ENCODE data around the gene ATG3.

DNA sequence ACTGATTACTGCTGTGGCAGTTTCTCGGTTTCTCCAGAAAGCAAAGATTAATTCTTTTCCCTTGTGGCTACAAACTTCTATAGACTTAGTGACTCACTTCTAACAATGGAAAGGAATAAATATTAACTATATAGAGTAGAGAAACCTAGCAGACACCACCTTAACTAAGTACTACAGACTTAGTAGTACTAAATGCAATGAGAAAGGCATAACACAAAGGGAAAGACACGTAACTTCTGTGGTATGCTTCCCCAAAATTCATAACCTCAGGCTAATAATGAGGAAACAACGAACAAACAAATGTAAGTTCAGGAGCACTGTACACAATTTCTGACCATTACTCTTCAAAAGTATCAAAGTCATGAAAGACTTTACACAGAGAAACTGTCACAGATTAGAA is 31.2 kb downstream of the ATG3 start:
- TF ChIP-seq, protein P1, sequence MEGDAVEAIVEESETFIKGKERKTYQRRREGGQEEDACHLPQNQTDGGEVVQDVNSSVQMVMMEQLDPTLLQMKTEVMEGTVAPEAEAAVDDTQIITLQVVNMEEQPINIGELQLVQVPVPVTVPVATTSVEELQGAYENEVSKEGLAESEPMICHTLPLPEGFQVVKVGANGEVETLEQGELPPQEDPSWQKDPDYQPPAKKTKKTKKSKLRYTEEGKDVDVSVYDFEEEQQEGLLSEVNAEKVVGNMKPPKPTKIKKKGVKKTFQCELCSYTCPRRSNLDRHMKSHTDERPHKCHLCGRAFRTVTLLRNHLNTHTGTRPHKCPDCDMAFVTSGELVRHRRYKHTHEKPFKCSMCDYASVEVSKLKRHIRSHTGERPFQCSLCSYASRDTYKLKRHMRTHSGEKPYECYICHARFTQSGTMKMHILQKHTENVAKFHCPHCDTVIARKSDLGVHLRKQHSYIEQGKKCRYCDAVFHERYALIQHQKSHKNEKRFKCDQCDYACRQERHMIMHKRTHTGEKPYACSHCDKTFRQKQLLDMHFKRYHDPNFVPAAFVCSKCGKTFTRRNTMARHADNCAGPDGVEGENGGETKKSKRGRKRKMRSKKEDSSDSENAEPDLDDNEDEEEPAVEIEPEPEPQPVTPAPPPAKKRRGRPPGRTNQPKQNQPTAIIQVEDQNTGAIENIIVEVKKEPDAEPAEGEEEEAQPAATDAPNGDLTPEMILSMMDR (tag by site-specific recombination; IDR thresholded peaks at IDR 0.05) = no peak
- TF ChIP-seq SETDB1 (IDR thresholded peaks at IDR 0.05; ENCODE audit: insufficient read length, low read length) = no peak
- TF ChIP-seq, protein P2, sequence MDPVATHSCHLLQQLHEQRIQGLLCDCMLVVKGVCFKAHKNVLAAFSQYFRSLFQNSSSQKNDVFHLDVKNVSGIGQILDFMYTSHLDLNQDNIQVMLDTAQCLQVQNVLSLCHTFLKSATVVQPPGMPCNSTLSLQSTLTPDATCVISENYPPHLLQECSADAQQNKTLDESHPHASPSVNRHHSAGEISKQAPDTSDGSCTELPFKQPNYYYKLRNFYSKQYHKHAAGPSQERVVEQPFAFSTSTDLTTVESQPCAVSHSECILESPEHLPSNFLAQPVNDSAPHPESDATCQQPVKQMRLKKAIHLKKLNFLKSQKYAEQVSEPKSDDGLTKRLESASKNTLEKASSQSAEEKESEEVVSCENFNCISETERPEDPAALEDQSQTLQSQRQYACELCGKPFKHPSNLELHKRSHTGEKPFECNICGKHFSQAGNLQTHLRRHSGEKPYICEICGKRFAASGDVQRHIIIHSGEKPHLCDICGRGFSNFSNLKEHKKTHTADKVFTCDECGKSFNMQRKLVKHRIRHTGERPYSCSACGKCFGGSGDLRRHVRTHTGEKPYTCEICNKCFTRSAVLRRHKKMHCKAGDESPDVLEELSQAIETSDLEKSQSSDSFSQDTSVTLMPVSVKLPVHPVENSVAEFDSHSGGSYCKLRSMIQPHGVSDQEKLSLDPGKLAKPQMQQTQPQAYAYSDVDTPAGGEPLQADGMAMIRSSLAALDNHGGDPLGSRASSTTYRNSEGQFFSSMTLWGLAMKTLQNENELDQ (tag by site-specific recombination; IDR thresholded peaks at IDR 0.05; ENCODE audit: low read depth) = no peak
- TF ChIP-seq ZNF544 (tag by site-specific recombination; IDR thresholded peaks at IDR 0.05) = no peak
